ENCODE data around the gene SH2D3A.

SH2D3A gene

DNA sequence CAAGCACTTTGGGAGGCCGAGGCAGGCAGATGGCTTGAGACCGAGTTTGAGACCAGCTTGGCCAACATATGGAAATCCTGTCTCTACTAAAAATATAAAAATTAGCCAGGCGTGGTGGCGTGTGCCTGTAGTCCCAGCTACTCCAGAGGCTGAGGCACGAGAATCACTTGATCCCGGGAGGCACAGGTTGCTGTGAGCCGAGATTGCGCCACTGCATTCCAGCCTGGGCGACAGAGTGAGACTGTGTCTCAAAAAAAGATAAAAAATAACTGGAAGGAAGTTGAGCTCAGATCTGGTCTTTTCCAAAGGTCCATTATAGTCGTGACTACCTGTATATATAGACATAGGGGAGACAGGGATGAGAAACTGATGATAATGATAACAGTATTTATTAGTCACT is 18.7 kb downstream of the SH2D3A start:
- TF ChIP-seq CEBPB (IDR thresholded peaks at IDR 0.05), result peak; percentile 78
- TF ChIP-seq TEAD4 (IDR thresholded peaks at IDR 0.05), result peak; percentile 40

DNA sequence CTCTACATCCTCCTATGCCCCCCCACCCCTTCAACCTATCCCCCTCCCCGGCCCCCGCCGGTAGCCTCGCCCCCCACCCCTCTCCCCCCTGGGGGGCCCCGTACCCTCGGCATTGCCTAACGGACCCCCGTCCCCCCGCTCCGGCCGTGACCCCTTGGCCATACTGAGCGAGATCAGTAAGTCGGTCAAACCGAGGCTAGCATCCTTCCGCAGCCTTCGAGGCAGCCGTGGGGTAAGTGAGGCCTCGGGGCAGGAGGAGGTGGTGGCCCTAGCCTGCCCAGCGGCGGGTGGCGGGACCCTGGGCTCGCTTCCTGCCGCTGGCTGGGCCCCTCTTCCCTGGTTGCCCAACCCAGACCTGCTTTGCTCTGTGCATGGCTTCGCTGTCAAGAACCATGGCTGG is 21.3 kb downstream of the SH2D3A start:
- TF ChIP-seq RAD21 (IDR thresholded peaks at IDR 0.05; ENCODE audit: low read depth) (no peak), ZBTB7A (IDR thresholded peaks at IDR 0.05; ENCODE audit: low read depth) (no peak), FOXM1 (IDR thresholded peaks at IDR 0.05; ENCODE audit: borderline replicate concordance, low read depth) (no peak), CREB1 (IDR thresholded peaks at IDR 0.05; ENCODE audit: low read depth) (no peak), TCF12 (IDR thresholded peaks at IDR 0.05; ENCODE audit: low read depth) (no peak), CEBPB (IDR thresholded peaks at IDR 0.05) (no peak), YY1 (IDR thresholded peaks at IDR 0.05; ENCODE audit: low read depth) (no peak), EGR1 (IDR thresholded peaks at IDR 0.05) (no peak), NFIC (IDR thresholded peaks at IDR 0.05) (no peak), EP300 (IDR thresholded peaks at IDR 0.05; ENCODE audit: borderline replicate concordance) (no peak), TAF1 (IDR thresholded peaks at IDR 0.05; ENCODE audit: low read depth) (no peak), TEAD4 (IDR thresholded peaks at IDR 0.05) (no peak)
- TF ChIP-seq, protein P1, sequence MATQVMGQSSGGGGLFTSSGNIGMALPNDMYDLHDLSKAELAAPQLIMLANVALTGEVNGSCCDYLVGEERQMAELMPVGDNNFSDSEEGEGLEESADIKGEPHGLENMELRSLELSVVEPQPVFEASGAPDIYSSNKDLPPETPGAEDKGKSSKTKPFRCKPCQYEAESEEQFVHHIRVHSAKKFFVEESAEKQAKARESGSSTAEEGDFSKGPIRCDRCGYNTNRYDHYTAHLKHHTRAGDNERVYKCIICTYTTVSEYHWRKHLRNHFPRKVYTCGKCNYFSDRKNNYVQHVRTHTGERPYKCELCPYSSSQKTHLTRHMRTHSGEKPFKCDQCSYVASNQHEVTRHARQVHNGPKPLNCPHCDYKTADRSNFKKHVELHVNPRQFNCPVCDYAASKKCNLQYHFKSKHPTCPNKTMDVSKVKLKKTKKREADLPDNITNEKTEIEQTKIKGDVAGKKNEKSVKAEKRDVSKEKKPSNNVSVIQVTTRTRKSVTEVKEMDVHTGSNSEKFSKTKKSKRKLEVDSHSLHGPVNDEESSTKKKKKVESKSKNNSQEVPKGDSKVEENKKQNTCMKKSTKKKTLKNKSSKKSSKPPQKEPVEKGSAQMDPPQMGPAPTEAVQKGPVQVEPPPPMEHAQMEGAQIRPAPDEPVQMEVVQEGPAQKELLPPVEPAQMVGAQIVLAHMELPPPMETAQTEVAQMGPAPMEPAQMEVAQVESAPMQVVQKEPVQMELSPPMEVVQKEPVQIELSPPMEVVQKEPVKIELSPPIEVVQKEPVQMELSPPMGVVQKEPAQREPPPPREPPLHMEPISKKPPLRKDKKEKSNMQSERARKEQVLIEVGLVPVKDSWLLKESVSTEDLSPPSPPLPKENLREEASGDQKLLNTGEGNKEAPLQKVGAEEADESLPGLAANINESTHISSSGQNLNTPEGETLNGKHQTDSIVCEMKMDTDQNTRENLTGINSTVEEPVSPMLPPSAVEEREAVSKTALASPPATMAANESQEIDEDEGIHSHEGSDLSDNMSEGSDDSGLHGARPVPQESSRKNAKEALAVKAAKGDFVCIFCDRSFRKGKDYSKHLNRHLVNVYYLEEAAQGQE (IDR thresholded peaks at IDR 0.05; ENCODE audit: low read depth), result no peak
- TF ChIP-seq, protein P2, sequence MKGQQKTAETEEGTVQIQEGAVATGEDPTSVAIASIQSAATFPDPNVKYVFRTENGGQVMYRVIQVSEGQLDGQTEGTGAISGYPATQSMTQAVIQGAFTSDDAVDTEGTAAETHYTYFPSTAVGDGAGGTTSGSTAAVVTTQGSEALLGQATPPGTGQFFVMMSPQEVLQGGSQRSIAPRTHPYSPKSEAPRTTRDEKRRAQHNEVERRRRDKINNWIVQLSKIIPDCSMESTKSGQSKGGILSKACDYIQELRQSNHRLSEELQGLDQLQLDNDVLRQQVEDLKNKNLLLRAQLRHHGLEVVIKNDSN (IDR thresholded peaks at IDR 0.05), result no peak
- TF ChIP-seq, protein P3, sequence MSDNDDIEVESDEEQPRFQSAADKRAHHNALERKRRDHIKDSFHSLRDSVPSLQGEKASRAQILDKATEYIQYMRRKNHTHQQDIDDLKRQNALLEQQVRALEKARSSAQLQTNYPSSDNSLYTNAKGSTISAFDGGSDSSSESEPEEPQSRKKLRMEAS (IDR thresholded peaks at IDR 0.05), result no peak

DNA sequence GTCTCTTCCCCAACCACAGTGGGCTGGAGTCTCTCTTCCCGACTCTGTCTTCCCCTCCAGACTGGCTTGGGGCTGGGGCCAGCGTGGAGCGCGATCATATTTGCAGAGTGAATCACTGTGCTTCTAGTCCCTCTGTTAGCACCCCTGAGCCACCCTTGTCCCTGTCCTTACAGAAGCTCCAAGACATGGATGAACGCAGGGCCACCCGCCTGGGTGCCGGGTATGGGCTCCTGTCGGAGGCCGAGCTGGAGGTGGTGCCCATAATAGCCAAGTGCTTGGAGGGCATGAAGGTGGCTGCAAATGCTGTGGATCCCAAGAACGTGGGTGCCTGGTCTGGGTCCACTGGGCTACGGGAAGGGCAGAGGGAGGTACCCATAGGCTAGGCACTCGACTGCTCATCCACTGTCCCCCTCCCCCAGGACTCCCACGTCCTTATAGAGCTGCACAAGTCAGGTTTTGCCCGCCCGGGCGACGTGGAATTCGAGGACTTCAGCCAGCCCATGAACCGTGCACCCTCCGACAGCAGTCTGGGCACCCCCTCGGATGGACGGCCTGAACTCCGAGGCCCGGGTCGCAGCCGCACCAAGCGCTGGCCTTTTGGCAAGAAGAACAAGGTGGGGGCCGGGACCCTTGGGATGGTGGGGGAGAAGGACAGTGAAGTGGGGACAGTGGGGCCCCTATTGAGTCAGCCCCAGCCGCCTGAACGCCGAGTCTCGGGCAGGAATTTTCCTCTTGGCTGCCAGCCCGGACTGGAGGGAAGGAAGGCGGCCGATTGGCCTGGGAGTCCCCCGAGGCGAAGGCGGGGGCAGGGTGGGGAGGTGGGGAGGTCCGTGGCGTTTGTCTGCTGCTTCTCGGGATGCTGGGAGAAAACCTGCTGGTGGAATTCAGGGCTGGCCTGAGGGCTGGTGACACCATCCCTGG is 22.6 kb downstream of the SH2D3A start:
- TF ChIP-seq TAF1 (IDR thresholded peaks at IDR 0.05; ENCODE audit: low read depth) (no peak; the same call in 1 of the 2 replicates), TCF12 (IDR thresholded peaks at IDR 0.05; ENCODE audit: low read depth) (peak; percentile 62), TEAD4 (IDR thresholded peaks at IDR 0.05) (peak; percentile 83), CEBPB (IDR thresholded peaks at IDR 0.05) (no peak), EP300 (IDR thresholded peaks at IDR 0.05; ENCODE audit: borderline replicate concordance) (peak; percentile 69), EGR1 (IDR thresholded peaks at IDR 0.05) (0 out of 2 replicates have a peak, but pooled peaks have one; percentile 1), NFIC (IDR thresholded peaks at IDR 0.05) (peak; percentile 91)
- TF ChIP-seq, protein P3 (IDR thresholded peaks at IDR 0.05), result peak; percentile 67

DNA sequence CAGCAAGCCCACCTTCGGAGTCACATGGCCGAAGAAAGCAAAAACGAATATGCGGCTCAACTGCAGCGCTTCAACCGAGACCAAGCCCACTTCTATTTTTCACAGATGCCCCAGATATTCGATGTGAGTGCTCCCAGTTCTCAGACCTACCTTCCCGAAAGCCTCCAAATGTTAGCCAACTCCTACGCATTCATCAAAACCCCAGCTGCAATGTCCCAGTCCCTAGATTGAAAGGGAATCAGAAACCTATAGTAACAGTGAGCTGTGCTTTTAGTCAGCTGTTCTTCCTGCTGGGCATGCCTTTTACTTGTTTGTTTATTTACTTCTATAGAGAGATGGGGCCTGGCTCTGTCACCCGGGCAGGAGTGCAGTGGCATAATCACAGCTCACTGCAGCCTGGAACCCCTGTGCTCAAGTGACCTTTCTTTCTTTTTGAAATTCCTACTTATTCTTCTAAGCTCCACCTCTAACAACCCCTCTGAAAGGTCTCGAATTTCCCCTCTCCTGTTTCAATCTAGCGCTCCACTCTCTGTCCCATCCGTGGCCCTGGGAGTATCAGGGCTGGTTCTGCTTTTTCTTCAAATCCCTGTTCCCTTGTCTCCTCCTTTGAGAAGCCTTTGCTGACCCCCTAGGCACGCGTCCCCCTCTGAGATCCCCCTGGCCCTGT is 23.4 kb downstream of the SH2D3A start:
- TF ChIP-seq ZBTB7A (IDR thresholded peaks at IDR 0.05; ENCODE audit: low read depth) (no peak), EGR1 (IDR thresholded peaks at IDR 0.05) (no peak), NFIC (IDR thresholded peaks at IDR 0.05) (no peak)
- TF ChIP-seq, protein P1 (IDR thresholded peaks at IDR 0.05; ENCODE audit: low read depth), result no peak

DNA sequence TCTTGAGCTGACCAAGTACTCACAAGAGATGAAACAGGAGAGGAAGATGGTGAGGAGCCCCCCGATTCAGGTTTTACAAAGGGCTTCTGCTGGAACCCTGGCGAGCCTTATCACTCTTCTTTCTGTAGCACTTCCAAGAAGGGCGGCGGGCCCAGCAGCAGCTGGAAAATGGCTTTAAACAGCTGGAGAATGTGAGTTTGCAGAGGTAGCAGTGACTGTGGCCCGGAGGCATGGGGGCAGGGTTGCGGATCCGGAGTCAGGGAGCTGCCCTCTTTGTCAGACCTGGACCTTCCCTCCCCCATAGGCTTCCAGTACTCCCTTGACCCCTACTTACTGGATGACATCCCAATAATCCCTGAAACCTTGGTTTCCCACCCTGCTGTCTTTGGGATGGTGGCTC is 24.2 kb downstream of the SH2D3A start:
- TF ChIP-seq FOXM1 (IDR thresholded peaks at IDR 0.05; ENCODE audit: borderline replicate concordance, low read depth) (no peak), YY1 (IDR thresholded peaks at IDR 0.05; ENCODE audit: low read depth) (no peak), EGR1 (IDR thresholded peaks at IDR 0.05) (no peak), TEAD4 (IDR thresholded peaks at IDR 0.05) (no peak), ZBTB7A (IDR thresholded peaks at IDR 0.05; ENCODE audit: low read depth) (no peak), CREB1 (IDR thresholded peaks at IDR 0.05; ENCODE audit: low read depth) (no peak), RAD21 (IDR thresholded peaks at IDR 0.05; ENCODE audit: low read depth) (no peak), TAF1 (IDR thresholded peaks at IDR 0.05; ENCODE audit: low read depth) (no peak), CEBPB (IDR thresholded peaks at IDR 0.05) (no peak), NFIC (IDR thresholded peaks at IDR 0.05) (no peak), TCF12 (IDR thresholded peaks at IDR 0.05; ENCODE audit: low read depth) (no peak), EP300 (IDR thresholded peaks at IDR 0.05; ENCODE audit: borderline replicate concordance) (no peak)
- TF ChIP-seq, protein P2 (IDR thresholded peaks at IDR 0.05), result no peak
- TF ChIP-seq, protein P1 (IDR thresholded peaks at IDR 0.05; ENCODE audit: low read depth), result no peak
- TF ChIP-seq, protein P3 (IDR thresholded peaks at IDR 0.05), result no peak

Data from Ishikawa (cell line).